Measurements from ENCODE around the gene URM1.
"Not testable (repeated sequence)": the region's sequence is repeated elsewhere in the genome, so short reads cannot be mapped to it uniquely, and the experiment has no call there.

Gene URM1

GRCh38 chr9:128411364-128412119 is 40.4 kb downstream of the URM1 start:
- no peak for DNase-seq

- peak; percentile 51 for DNase-seq
Observed at GRCh38 chr9:128412120-128412790, 41.1 kb downstream of the URM1 start.

DNA sequence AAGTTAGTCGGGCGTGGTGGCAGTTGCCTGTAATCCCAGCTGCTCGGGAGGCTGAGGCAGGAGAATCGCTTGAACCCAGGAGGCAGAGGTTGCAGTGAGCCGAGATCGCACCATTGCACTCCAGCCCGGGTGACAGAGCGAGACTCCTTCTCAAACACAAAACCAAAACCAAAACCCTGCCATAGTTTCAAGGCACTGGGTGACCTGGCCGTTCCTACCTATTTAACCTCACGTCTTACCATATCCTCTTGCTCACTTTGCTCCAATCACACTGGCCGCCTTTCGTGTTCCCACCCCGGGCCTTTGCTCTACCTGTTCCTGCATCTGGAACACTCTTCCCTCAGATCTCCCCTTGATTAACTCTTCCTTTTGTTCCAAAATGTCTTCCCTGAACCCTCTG is 42.6 kb downstream of the URM1 start:
- DNase-seq: not testable (repeated sequence)

DNA sequence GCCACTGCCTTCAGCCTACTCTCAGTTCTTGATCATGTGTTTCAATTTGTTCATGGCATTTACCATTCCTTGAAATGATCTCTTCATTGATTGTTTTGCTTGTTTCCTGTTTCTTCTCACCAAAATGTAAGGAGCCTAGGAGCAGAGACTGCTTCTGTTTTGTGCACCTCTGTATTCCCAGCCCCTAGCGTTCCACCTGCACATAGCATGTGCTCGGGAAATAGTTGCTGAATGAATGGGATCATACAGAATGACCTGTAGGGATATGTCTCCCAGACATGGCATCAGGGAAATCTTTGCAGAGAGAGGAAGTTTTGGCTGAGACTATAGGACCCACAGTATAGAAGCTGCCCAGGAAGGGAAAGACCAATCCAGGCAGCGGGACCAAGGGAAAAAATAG is 43.3 kb downstream of the URM1 start:
- no peak for DNase-seq

DNA sequence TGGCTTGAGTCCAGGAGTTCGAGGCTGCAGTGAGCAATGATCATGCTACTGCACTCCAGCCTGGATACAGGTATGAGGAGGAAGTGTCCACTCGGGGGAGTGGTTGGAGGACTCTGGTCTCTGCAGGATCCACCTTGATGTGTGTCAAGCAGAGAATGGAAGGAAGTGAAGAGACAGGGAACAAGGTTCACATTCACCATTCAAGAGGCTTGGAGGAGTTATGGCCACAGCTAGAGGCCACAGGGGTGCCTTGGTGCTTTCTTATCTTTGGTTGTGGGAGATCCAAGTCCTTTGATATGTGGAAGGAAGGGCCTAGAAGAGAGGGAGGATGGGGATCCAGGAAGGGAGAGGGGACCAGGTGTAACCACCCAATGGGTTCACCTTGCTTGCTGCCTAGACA is 44.1 kb downstream of the URM1 start:
- DNase-seq: no peak

DNA sequence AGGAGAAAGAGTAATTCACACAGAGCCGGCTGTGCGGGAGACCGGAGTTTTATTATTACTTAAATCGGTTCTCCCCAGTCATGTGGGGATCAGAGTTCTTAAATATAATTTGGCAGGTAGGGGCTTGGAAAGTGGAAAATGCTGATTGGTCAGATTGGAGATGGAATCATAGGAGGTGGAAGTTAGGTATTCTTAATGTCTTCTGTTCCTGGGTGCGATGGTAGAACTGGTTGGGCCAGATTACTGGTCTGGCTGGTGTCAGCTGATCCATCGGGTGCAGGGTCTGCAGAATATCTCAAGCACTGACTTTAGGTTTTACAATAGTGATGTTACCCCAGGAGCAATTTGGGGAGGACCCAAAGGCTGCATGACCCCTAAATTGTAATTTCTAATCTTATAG is 44.8 kb downstream of the URM1 start:
- DNase-seq: no peak

- no peak for DNase-seq
Observed at GRCh38 chr9:128416432-128417019, 45.4 kb downstream of the URM1 start.

DNA sequence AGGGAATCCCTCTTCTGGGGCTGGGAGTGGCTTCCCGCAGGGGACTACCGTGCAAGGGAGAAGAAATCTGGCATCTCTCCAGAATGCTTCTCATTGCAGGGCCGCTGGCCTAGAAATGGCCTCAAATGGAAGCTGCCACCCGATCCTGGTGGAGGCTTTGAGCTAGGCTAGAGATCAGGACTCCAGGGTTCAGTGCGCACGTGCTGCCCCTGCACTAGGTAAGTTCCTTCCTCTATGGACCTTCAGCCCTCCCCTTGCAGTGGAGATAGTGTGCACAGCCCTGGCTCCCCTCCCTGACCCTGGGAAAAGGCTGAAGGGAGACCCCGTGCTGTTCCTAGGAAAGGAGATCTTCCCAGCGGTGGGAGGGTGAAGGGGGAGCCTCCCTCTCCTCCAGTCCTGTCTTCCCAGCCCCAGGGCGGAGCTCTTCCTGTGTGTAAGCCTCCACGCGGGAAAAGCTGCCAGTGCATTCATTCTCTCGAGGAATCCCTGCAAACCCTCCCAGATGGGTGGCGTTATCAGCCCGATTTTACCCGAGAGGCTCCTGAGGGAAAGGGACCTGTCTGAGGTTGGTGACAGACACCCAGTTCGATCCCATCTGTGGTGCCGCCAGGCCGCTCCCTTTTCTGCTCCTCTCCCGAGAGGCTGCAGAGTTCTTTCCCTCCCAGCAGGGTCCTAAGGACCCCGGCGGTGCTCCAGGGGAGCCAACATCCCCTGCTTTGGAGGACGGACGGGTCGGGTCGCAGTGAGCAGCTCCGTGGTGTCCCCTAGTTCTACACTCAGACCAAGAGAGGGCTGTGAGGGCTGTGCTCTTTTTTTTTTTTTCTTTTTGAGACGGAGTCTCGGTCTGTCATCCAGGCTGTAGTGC is 48.1 kb downstream of the URM1 start:
- DNase-seq: no peak

GRCh38 chr9:128420060-128420650 is 49.0 kb downstream of the URM1 start:
- peak; percentile 72 for DNase-seq

GRCh38 chr9:128420651-128421481 is 49.7 kb downstream of the URM1 start, which contains the start of gene CERCAM:
Gene CERCAM, plus strand, starts transcription at chr9:128420857. Its CDS starts 21 bp downstream, at chr9:128420878.
- DNase-seq: peak; percentile 49

DNA sequence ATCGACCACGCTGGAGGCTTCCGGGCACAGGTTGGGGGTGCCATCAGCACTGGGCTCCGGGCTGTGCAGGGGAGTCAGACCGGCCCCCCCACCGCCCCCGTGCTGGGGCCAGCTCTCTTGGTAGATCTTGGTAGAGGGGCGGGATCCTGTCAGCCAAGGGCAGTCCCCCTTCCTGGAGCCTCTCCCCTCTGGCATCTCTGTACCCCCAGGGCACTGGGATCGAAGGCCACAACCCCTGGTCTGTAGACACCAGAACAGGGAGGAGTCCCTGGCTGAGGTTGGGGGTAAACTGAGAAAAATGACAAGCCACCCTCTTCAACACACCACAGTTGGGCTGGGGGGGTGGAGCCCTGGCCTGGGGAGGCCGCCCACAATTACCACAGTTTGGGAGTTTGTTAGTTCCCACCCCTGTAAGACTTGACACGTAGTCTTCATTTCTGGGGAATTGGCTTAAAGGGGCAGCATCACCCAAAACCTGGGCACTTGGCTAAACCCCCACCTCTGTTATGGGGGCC is 50.4 kb downstream of the URM1 start:
- peak; percentile 10 for DNase-seq

DNA sequence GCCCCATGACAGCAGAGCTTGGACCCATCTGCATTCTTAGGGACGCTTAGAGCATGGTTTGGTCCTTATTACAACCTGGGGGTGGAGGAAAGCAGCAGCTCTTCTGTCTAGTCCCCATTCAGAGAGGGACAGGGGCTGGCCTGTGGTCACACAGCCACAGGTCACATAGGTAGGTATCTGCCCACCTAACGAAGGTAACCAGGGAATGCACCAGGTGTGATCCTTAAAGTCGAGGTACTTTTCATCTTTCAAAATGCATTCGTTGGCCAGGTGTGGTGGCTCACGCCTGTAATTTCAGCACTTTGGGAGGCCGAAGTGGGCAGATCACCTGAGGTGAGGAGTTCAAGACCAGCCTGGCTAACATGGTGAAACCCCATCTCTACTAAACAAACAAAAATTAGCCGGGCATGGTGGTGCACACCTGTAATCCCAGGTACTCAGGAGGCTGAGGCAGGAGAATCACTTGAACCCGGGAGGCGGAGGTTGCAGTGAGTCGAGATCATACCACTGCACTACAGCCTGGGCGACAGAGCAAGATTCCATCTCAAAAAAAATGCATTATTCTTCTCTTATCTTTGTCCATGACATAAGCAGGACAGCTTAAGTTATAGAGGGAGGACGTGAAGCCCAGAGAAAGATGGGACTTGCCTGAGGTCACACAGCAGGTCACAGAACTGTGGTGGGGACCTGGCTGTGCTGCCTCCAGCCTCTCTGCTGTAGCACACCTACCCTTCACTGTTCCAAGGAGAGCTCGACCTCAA is 51.0 kb downstream of the URM1 start:
- DNase-seq: not testable (repeated sequence)

GRCh38 chr9:128422783-128423150 is 51.6 kb downstream of the URM1 start:
- no peak for DNase-seq

DNA sequence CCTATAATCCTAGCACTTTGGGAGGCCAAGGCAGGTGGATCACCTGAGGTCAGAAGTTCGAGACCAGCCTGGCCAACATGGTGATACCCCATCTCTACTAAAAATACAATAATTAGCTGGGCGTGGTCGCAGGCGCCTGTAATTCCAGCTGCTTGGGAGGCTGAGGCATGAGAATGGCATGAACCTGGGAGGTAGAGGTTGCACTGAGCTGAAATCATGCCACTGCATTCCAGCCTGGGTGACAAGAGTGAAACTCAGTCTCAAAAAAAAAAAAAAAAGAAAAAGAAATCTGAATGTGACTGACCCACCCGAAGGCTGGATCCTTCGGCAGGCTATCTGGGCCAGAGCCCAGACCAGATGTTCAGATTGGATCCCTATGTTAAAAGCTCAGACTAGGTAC is 52.2 kb downstream of the URM1 start:
- DNase-seq: not testable (repeated sequence)

GRCh38 chr9:128424268-128424780 is 53.1 kb downstream of the URM1 start:
- no peak for DNase-seq

- no peak for DNase-seq
Observed at GRCh38 chr9:128428644-128429512, 57.7 kb downstream of the URM1 start.

GRCh38 chr9:128429513-128430086 is 58.4 kb downstream of the URM1 start:
- DNase-seq: no peak

GRCh38 chr9:128431207-128431606 is 60.0 kb downstream of the URM1 start:
- no peak for DNase-seq

DNA sequence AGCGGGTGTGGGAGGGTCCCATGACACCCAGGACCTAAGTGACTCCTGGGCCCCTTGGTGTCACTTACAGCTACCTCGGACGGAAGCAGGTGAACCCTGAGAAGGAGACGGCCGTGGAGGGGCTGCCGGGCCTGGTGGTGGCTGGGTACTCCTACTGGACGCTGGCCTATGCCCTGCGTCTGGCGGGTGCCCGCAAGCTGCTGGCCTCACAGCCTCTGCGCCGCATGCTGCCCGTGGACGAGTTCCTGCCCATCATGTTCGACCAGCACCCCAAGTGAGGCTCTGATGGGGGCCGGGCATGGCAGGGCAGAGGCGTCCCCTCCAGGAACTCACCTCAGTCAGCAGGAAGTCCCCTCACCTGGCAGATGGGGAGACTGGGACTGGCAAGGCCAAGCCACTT is 63.2 kb downstream of the URM1 start:
- DNase-seq: no peak
